ES-I3 (cell line): ENCODE data around the gene MLH1.
A peak's percentile ranks its signal among the peaks of the same experiment; 100 is the strongest.
"Not testable (repeated sequence)": the region's sequence is repeated elsewhere in the genome, so short reads cannot be mapped to it uniquely, and the experiment has no call there.

Experiments
- H3K36me3 ChIP-seq: 2 replicates; pipeline ENCODE4 v1.6.1; 2013; ENCODE audit warnings: mild to moderate bottlenecking, low read length, control low read depth, moderate library complexity; ENCODE audit not compliant: insufficient read depth
- H3K4me1 ChIP-seq: 2 replicates; pipeline ENCODE4 v1.6.1; 2013; ENCODE audit warnings: mild to moderate bottlenecking, control low read depth, low read length; ENCODE audit not compliant: insufficient read depth
- H3K9ac ChIP-seq: 2 replicates; pipeline ENCODE4 v1.6.1; 2013; ENCODE audit warnings: low read depth, mild to moderate bottlenecking, low read length, moderate library complexity
- H3K9me3 ChIP-seq: 2 replicates; pipeline ENCODE4 v1.6.1; 2013; ENCODE audit warnings: mild to moderate bottlenecking, low read length, moderate library complexity; ENCODE audit not compliant: control insufficient read depth, insufficient read depth

MLH1 gene

DNA sequence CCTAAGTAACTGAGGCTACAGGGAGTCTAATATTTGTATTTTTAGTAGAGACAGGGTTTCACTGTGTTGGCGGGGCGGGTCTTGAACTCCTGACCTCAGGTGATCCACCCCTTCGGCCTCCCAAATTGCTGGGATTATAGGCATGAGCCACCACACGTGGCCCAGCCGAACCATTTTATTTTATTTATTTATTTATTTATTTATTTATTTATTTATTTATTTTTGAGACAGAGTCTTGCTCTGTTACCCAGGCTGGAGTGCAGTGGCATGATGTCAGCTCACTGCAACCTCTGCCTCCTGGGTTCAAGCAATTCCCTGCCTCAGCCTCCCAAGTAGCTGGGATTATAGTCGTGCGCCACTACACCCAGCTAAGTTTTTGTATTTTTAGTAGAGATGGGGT is 30.3 kb upstream of the MLH1 start:
- not testable (repeated sequence) for H3K9ac ChIP-seq, H3K9me3 ChIP-seq, H3K4me1 ChIP-seq, H3K36me3 ChIP-seq

DNA sequence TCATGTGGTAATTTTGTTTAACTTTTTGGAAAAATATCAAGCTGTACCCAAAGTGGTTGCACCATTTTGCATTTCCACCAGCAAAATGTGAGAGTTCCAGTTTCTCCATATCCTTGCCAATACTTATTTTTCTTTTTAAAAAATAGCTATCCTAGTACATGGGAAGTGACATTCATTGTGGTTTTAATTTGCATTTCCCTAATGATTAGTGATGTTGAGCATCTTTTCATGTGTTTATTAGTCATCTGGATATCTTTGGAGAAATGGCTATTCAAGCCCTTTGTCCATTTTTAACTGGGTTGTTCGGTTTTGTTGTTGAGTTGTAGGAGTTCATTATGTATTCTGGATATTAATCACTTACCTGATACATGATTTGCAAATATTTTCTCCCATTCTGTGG is 29.0 kb upstream of the MLH1 start:
- no peak overlapping the region for H3K9ac ChIP-seq
- H3K4me1 ChIP-seq: 0 out of 2 replicates have a peak, but pooled peaks cover 3% of the 10 kb centered on the region
- H3K36me3 ChIP-seq: no peaks in the 10 kb centered on the region
- no peaks in the 10 kb centered on the region for H3K9me3 ChIP-seq

DNA sequence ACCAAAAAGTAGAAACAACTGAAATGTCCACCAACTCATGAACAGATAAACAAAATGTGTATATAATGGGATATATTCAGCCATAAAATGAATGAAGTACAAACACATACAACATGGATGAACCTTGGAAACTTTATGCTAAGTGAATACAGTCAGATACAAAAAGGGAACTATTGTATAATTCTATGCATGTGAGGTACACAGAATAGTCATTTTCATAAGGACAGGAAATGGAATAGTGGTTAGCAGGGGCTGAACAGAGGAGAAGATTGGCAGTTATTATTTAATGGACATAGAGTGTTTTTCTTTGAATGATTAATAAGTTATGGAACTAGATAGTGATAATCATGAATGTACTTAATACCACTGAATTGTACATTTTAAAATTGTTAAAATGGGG is 28.5 kb upstream of the MLH1 start:
- H3K9me3 ChIP-seq: no peaks in the 10 kb centered on the region
- no peak overlapping the region for H3K9ac ChIP-seq
- H3K36me3 ChIP-seq: no peaks in the 10 kb centered on the region
- peaks cover 6% of the 10 kb centered on the region; the same call in 1 of the 2 replicates for H3K4me1 ChIP-seq

DNA sequence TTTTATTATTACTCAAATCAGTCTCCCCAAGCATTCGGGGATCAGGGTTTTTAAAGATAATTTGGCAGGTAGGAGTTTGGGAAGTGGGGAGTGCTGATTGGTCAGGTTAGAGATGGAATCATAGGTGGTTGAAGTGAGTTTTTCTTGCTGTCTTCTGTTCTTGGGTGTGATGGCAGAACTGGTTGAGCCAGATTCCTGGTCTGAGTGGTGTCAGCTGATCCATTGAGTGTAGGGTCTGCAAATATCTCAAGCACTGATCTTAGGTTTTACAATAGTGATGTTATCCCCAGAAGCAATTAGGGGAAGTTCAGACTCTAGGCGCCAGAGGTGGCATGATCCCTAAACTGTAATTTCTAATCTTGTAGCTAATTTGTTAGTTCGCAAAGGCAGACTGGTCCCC is 27.9 kb upstream of the MLH1 start:
- H3K9me3 ChIP-seq: no peaks in the 10 kb centered on the region
- peaks cover 10% of the 10 kb centered on the region; the same call in 1 of the 2 replicates for H3K4me1 ChIP-seq
- no peak overlapping the region for H3K9ac ChIP-seq
- no peaks in the 10 kb centered on the region for H3K36me3 ChIP-seq

DNA sequence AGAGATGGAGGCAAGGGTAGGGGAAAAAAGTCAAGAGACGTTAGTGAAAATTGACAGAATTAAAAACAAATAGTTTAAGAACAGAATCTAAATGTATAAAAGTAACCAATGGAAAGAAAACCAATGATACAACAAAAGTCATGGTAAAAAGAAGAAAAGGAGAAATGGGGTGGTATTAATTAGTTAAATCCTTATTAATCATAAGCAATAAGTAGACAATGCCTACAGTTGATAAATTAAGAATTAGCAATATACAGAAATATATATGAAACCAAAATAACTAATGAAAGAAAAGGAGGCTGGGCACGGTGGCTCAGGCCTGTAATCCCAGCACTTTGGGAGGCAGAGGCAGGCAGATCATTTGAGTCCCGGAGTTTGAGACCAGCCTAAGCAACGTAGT is 24.2 kb upstream of the MLH1 start:
- no peak overlapping the region for H3K9ac ChIP-seq
- H3K9me3 ChIP-seq: no peaks in the 10 kb centered on the region
- peaks cover 10% of the 10 kb centered on the region; the same call in 1 of the 2 replicates for H3K4me1 ChIP-seq
- no peaks in the 10 kb centered on the region for H3K36me3 ChIP-seq

DNA sequence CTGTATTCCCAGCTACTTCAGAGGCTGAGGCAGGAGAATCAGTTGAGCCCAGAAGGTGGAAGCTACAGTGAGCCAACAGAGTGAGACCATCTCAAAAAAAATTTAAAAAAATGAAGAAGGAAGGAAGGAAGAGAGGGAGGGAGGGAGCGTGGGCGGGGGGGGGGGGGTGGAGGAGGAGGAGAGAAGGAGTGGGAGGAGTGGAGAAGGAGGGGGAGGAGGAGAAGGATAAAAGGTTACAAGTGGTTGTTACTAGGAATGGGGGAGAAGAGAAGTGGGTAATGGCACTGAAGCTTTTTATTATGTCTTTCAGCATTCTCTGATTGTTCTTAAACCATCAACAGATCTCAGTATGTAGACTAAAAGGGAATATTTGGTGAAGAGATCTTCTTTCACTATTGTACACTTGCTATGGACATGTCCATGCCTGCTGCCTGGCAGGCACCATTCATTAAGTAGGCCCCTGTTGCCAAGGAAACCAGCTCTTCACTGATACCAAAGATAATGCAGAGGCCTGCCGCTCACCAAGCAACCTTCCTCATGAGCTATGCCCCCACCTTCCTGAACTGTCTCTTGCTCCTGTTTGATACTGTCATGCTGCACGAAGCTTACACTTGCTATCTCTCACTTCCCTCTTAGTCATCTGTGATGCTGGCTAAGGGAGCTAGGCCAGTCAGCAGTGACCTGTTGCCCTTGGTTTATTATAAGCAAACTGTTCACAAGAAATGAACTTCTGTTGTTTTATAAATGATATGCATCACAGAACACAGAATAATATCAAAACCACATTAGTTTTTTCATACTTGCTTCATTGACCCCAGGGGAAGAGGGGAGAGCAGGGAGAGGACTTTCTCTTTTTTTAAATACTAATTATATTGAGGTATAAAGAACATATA is 23.5 kb upstream of the MLH1 start:
- Histone ChIP-seq H3K9ac (no peak overlapping the region), H3K9me3 (no peaks in the 10 kb centered on the region), H3K4me1 (peaks cover 10% of the 10 kb centered on the region; the same call in 1 of the 2 replicates), H3K36me3 (no peaks in the 10 kb centered on the region)

DNA sequence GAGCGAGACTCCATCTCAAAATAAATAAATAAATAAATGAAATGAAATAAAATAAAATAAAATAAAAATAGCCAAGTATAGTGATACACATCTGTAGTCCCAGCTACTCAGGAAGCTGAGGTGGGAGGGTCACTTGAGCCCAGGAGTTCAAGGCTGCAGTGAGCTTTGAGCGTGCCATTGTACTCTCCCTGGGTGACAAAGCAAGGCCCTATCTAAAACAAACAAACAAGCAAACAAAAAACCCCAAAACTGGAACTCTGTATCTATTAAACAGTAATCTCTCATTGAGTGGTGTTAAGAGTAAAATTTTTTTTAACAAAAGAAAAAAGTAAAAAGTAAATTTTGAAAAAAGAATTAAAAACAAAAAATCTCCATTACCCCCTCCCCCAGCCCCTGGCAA is 21.2 kb upstream of the MLH1 start:
- no peak overlapping the region for H3K9ac ChIP-seq
- H3K9me3 ChIP-seq: no peaks in the 10 kb centered on the region
- H3K4me1 ChIP-seq: peaks cover 10% of the 10 kb centered on the region; the same call in 1 of the 2 replicates
- H3K36me3 ChIP-seq: no peaks in the 10 kb centered on the region

DNA sequence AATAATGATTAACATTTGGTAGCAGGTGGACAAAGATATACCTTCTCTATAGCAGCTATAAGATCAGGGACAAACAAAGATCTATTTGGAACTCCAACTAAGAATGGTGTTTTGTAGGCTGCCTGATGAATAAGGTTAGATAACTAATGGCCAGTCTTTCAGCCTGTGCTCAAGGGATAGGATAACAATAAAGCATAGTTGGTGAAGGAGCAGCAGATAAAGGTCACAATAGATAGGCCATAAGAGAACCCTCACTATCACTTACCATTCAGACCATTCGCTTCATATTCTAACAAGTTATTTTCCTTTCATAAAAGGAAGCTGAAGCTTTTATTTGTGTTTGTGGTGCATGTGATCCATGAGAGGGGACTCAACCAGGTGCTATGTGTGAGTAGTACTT is 20.2 kb upstream of the MLH1 start:
- Histone ChIP-seq H3K36me3 (no peaks in the 10 kb centered on the region), H3K9ac (no peak overlapping the region), H3K9me3 (no peaks in the 10 kb centered on the region), H3K4me1 (peaks cover 10% of the 10 kb centered on the region; the same call in 1 of the 2 replicates)

DNA sequence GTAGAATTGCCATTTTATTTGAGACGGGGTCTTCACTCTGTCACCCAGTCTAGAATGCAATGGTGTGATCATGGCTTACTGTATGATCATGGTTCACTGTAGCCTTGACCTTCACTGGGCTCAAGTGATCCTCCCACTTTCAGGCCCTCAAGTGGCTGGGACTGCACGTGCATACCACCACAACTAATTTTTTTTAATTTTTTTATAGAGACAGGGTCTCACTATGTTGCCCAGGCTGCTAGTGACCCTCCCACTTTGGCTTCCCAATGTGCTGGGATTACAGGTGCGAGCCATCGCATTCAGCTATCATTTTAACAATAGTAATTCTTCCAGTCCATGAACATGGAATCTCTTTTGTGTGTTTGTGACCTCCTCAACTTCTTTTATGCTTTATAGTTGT is 12.3 kb upstream of the MLH1 start:
- Histone ChIP-seq H3K9me3 (peaks cover 12% of the 10 kb centered on the region), H3K9ac (no peak overlapping the region), H3K36me3 (peaks cover 11% of the 10 kb centered on the region), H3K4me1 (no peaks in the 10 kb centered on the region)

DNA sequence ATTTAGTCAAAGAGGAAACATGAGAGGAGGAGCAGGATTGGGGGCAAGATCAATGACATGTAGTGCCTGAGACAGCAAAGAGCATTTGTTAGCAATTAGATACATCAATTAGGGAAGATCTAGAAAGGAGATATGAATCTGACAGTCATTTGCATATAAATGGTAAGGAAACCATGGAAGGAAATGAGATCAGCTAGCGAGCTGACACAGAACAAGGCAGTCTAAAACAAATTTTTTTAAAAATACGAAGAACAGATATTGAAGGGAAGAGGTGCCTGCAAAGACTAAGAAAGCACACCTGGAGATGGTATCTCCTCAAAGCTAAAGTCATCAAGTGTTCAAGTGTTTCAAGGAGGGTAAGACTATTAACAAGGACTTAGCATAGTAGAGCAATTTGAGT is 5.0 kb upstream of the MLH1 start:
- no peak overlapping the region for H3K9ac ChIP-seq
- no peaks in the 10 kb centered on the region for H3K9me3 ChIP-seq
- peaks cover 12% of the 10 kb centered on the region for H3K4me1 ChIP-seq
- peaks cover 17% of the 10 kb centered on the region for H3K36me3 ChIP-seq

DNA sequence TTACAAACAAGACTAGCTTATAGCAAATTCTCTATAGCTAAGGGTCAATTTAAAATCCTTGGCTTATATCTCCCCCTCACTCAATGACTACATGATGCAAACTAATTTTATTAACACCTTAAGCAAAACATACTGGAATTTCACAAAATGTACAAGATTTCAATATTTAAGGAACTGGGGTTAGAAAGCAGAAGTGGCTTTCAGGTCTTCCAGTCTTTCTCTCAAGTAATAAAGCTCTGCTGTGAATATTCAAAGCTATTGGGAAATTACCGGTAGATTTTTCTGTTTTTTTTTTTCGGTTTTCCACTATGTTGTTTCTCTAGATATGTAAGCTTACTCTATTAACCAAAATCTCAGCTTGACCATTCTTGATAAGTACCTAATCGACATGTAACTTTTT is 4.3 kb upstream of the MLH1 start:
- Histone ChIP-seq H3K9me3 (no peaks in the 10 kb centered on the region), H3K36me3 (peaks cover 15% of the 10 kb centered on the region), H3K4me1 (peaks cover 12% of the 10 kb centered on the region), H3K9ac (no peak overlapping the region)

DNA sequence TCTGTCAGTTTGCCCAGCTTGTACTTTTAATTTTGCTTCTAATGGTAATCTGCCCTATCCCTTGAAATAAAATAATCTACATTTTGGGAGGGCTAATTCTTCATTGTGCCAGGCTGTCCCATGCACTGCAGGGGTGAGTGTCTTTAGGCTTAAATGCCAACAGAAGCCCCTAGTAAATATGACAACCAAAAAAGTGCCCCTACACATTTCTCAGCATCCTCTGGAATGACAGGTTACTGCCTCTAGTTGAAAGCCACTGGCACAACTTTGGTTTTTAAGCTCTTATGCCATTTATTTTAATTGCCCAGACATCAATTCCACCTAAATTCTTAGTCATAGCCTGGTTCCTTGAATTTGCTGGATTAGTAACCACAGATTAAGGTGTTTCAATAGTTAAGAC is 3.8 kb upstream of the MLH1 start:
- Histone ChIP-seq H3K36me3 (peaks cover 15% of the 10 kb centered on the region), H3K9me3 (no peaks in the 10 kb centered on the region), H3K4me1 (peaks cover 12% of the 10 kb centered on the region), H3K9ac (no peak overlapping the region)

DNA sequence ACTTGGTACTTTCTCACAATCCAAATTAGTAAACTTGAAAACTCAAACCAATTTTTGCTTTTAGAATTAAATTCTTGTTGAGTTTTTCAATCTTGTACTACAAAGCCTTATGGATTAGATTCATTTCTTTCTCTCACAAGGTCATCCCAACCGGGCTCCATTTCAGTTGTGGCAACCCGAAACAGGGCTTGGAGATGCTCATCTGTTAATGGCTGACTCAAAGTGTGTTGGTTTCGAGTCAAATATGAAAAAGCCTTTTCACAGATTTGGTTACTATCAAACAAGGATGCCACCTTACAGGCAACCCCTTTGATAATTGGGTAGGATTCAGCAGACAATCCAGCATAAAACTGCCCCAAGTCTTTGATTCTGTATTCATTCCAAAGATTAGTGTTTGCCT is 2.2 kb upstream of the MLH1 start:
- peaks cover 13% of the 10 kb centered on the region for H3K36me3 ChIP-seq
- H3K4me1 ChIP-seq: peaks cover 12% of the 10 kb centered on the region
- H3K9ac ChIP-seq: peak overlapping the region; percentile 78
- H3K9me3 ChIP-seq: no peaks in the 10 kb centered on the region

DNA sequence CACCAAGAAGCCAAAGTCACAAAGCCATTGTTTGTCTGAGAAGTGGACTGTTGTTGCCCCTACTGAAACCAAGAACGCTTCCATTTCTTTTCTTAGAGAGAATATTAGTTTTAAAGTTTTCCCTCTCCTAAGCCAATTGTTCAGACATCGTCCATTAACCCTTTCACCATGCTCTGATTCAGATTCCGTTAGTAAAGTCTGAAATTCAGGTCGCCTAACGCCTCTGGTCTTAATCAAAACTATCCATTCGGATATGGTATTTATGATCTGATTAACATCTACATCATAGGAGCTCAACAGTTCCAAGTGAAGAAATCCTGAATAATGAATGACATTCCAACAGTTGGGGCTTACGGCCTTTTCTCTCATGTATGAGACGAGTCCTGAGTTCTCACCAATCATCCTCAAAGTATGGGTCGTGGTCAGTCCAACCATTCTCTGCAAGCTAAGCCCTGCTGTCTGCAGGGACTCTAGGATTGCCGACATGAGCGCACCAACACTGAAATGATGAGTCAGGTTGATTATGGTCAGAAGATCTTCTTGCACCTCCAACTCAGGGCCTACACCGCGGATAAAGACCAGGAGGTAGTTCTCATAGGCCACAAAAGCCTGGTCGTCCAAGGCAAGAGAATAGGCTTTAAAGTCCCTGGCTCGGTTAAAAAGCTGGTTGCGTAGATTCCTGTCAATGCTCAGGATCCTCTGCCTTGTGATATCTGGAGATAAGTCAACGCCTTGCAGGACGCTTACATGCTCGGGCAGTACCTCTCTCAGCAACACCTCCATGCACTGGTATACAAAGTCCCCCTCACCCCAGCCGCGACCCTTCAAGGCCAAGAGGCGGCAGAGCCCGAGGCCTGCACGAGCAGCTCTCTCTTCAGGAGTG is 1.2 kb upstream of the MLH1 start:
- H3K9ac ChIP-seq: peak overlapping the region; percentile 78
- peaks cover 12% of the 10 kb centered on the region for H3K4me1 ChIP-seq
- no peaks in the 10 kb centered on the region for H3K9me3 ChIP-seq
- 0 out of 2 replicates have a peak, but pooled peaks cover 12% of the 10 kb centered on the region for H3K36me3 ChIP-seq
